Osteoblast (primary cell): ENCODE data around the gene THBS1. TPM values are rescaled to one million over a fixed set of nuclear protein-coding genes. Genes with fewer than 3 reads are reported as not detected.

ENCODE experiments used
- DNase-seq: peaks from one replicate; pipeline ENCODE4 v3.0.0; 2011; ENCODE audit warnings: low spot score, mixed read lengths; ENCODE audit not compliant: insufficient read length; ENCODE audit errors: missing footprints
- H2AFZ ChIP-seq: 2 replicates; pipeline ENCODE4 v1.6.0; 2011; ENCODE audit warnings: mild to moderate bottlenecking, low read length
- H3K27ac ChIP-seq: 2 replicates; pipeline ENCODE4 v1.5.1; 2011; ENCODE audit warnings: mild to moderate bottlenecking, low read depth, low read length, moderate library complexity
- H3K27me3 ChIP-seq: 2 replicates; pipeline ENCODE4 v1.6.0; 2012; ENCODE audit warnings: mild to moderate bottlenecking, control low read depth, inconsistent platforms, low read length, moderate library complexity; ENCODE audit not compliant: insufficient read depth
- H3K36me3 ChIP-seq: 2 replicates; pipeline ENCODE4 v1.5.1; 2011; ENCODE audit warnings: mild to moderate bottlenecking, low read length, control low read depth, moderate library complexity; ENCODE audit not compliant: insufficient read depth
- H3K4me1 ChIP-seq: 2 replicates; pipeline ENCODE4 v1.5.1; 2011; ENCODE audit warnings: mild to moderate bottlenecking, low read length, control low read depth, moderate library complexity; ENCODE audit not compliant: insufficient read depth
- H3K4me2 ChIP-seq: 2 replicates; pipeline ENCODE4 v1.6.0; 2011; ENCODE audit warnings: mild to moderate bottlenecking, low read length; ENCODE audit not compliant: insufficient read depth
- H3K4me3 ChIP-seq: fragments of 200-600 bp; sonication (generic); 3 replicates; pipeline ENCODE4 v1.5.1; 2012; ENCODE audit warnings: mild to moderate bottlenecking, low read length, inconsistent platforms; ENCODE audit not compliant: insufficient read depth
- H3K79me2 ChIP-seq: 2 replicates; pipeline ENCODE4 v1.6.0; 2012; ENCODE audit warnings: mild to moderate bottlenecking, low read length, control low read depth, inconsistent platforms; ENCODE audit not compliant: insufficient read depth
- H3K9me3 ChIP-seq: 2 replicates; pipeline ENCODE4 v1.5.1; 2011; ENCODE audit warnings: low read depth, low read length, control low read depth
- H4K20me1 ChIP-seq: 2 replicates; pipeline ENCODE4 v1.6.0; 2012; ENCODE audit warnings: mild to moderate bottlenecking, low read length, control low read depth; ENCODE audit not compliant: insufficient read depth
- total RNA-seq: library from RNA; depleted of rRNA; stranded (reverse); fragments of >200 nt; gene quantifications from 2 replicates; pipeline ENCODE4 v1.2.3, GENCODE V29; 2012
- TF ChIP-seq, protein P1 (sequence below): IDR thresholded peaks from 2 replicates; pipeline ENCODE4 v1.5.1; 2011; ENCODE audit warnings: mild to moderate bottlenecking, low read depth, low read length, moderate library complexity; ENCODE audit errors: extremely low read depth

The THBS1 gene
- total RNA-seq, 1 donor = 8,941 TPM

DNA sequence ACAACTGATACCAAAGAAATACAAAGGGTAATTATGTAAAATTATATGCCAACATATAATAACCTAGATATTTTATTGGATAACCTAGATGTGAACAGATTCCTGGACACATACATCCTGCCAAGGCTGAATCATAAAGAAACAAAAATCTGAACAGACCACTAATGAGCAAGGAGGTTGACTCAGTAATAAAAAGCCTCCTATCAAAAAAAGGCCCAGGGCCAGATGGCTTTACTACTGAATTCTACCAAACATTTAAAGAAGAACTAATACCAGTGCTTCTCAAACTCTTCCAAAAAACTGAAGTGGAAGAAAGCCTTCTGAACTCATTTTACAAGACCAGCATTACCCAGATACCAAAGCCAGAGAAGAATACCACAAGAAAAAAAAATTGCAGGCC lies 32.4 kb downstream of the THBS1 start:
- Histone ChIP-seq H4K20me1 (no peaks in the 10 kb centered on the region), H3K27ac (no peak overlapping the region), H3K4me3 (no peak overlapping the region), H3K27me3 (no peaks in the 10 kb centered on the region), H3K36me3 (no peaks in the 10 kb centered on the region), H3K79me2 (no peaks in the 10 kb centered on the region), H3K4me2 (no peak overlapping the region), H2AFZ (no peak overlapping the region), H3K4me1 (no peaks in the 10 kb centered on the region), H3K9me3 (no peaks in the 10 kb centered on the region)
- no peak for DNase-seq
- TF ChIP-seq, protein P1, sequence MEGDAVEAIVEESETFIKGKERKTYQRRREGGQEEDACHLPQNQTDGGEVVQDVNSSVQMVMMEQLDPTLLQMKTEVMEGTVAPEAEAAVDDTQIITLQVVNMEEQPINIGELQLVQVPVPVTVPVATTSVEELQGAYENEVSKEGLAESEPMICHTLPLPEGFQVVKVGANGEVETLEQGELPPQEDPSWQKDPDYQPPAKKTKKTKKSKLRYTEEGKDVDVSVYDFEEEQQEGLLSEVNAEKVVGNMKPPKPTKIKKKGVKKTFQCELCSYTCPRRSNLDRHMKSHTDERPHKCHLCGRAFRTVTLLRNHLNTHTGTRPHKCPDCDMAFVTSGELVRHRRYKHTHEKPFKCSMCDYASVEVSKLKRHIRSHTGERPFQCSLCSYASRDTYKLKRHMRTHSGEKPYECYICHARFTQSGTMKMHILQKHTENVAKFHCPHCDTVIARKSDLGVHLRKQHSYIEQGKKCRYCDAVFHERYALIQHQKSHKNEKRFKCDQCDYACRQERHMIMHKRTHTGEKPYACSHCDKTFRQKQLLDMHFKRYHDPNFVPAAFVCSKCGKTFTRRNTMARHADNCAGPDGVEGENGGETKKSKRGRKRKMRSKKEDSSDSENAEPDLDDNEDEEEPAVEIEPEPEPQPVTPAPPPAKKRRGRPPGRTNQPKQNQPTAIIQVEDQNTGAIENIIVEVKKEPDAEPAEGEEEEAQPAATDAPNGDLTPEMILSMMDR = no peak

DNA sequence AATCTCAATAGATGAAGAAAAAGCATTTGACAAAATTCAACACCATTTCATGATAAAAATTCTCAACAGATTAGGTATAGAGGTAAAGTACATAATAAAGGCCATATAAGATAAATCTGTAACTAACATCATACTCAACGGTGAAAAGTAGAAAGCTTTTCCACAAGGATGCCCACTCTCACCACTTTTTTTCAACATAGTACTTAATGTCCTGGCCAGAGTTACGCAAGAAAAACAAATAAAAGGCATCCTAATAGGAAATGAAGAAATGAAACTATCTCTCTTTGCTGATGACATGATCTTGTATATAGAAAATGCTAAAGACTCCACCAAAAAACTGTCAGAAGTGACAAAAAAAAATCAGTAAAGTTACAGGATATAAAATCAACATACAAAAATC lies 33.0 kb downstream of the THBS1 start:
- Histone ChIP-seq H3K9me3 (no peaks in the 10 kb centered on the region), H4K20me1 (no peaks in the 10 kb centered on the region), H3K4me2 (no peak overlapping the region), H3K79me2 (no peaks in the 10 kb centered on the region), H3K36me3 (no peaks in the 10 kb centered on the region), H3K27ac (no peak overlapping the region), H3K4me1 (no peaks in the 10 kb centered on the region), H3K27me3 (no peaks in the 10 kb centered on the region), H2AFZ (no peak overlapping the region), H3K4me3 (no peak overlapping the region)
- DNase-seq = no peak
- TF ChIP-seq, protein P1 = no peak

DNA sequence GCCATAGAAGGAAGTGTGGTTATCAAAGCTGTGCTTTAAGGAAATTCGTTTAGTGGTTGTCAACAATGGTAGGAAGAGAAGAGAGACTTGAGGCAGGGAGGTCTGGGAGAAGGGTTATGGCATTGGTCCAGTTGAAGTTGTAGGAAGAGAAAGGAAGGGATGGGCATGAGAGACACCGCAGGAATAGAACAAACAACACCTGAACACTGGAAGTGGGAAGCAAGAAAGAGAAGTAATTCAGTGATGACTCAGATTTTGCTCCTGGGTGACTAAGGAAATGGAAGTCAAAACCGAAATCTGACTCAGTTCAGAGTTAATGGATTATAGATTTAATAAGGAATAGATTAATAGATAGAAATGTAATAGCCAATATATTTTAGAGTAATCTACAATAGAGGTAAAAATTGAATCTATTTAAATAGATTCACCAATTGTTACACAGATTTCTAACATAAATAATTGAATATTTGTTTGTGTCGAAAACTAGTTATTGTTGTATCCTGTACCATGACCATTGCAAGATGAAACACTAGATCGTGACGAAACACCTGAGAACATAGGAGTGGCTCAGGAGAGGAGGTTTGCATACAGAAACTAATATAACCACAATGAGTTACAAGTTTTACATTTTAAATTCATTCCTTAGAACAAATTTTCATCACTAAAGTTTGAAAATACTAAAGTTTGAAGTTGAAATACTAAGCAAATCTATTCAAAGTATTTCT lies 36.0 kb downstream of the THBS1 start:
- H3K4me1 ChIP-seq = no peaks in the 10 kb centered on the region
- H4K20me1 ChIP-seq = no peaks in the 10 kb centered on the region
- no peaks in the 10 kb centered on the region for H3K79me2 ChIP-seq
- no peak for DNase-seq
- TF ChIP-seq, protein P1 = no peak
- no peaks in the 10 kb centered on the region for H3K27me3 ChIP-seq
- no peak overlapping the region for H3K27ac ChIP-seq
- no peak overlapping the region for H2AFZ ChIP-seq
- no peak overlapping the region for H3K4me2 ChIP-seq
- no peaks in the 10 kb centered on the region for H3K9me3 ChIP-seq
- no peak overlapping the region for H3K4me3 ChIP-seq
- H3K36me3 ChIP-seq = no peaks in the 10 kb centered on the region

DNA sequence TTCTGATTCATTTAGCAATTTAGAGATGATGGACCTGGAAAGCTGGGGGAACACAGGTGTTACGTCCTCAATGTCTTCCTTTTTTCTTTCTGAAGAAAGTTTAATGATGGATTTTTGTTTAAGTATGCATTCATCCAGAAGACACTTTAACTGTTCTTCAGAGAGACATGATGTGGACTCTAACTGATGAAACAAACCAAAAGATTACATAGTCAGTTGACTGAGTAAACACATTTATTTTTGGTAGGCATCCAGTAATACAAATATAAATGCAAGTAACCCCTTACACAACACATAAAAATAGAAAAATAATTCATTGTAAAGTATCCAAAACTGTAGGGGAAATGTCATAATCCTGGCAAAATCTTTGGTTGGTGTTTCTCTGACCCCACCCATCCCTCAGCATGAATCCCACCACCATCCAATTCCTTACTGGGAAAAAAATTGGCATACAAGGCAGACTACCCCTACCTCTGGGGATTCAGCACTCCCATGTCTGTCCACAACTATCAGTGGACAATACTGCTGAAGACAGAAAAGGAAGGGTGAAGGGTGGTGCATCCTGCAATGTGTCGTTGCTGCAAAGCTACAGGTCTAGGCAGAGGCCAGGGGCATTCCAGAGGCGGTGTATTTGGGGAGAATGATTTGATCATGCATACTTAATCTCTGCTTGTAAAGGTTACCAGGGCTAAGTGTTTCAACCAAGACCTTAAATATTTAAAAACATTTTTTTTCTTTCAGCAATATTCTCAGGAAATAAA lies 37.4 kb downstream of the THBS1 start:
- H3K27me3 ChIP-seq = no peaks in the 10 kb centered on the region
- H3K4me1 ChIP-seq = no peaks in the 10 kb centered on the region
- no peak overlapping the region for H2AFZ ChIP-seq
- no peaks in the 10 kb centered on the region for H3K79me2 ChIP-seq
- no peaks in the 10 kb centered on the region for H3K9me3 ChIP-seq
- no peaks in the 10 kb centered on the region for H4K20me1 ChIP-seq
- no peak for DNase-seq
- no peak overlapping the region for H3K4me3 ChIP-seq
- no peaks in the 10 kb centered on the region for H3K36me3 ChIP-seq
- no peak overlapping the region for H3K27ac ChIP-seq
- TF ChIP-seq, protein P1 = no peak
- no peak overlapping the region for H3K4me2 ChIP-seq
